Measurements from ENCODE around the gene SSR2. TPM values are rescaled to one million over a fixed set of nuclear protein-coding genes. Genes with fewer than 3 reads are reported as not detected.
A peak's percentile ranks its signal among the peaks of the same experiment; 100 is the strongest.

The SSR2 gene
- total and polyA plus RNA-seq, 2 experiments from 2014 or later = 136 to 291 TPM

- H3F3A ChIP-seq (replicated peaks; ENCODE audit: low read depth) = peaks cover 19% of the 10 kb centered on the region; the same call in 1 of the 2 replicates
- peaks cover 39% of the 10 kb centered on the region for H3K36me3 ChIP-seq (ENCODE audit: insufficient read depth)
- DNase-seq (ENCODE audit: low spot score) = no peak
- H2AFZ ChIP-seq = no peak overlapping the region
- Mint-ChIP-seq H3K4me3 (no peak overlapping the region), H3K9me3 (no peaks in the 10 kb centered on the region), H3K27ac (peak overlapping the region; percentile 80), H3K27me3 (ENCODE audit: insufficient read depth, low read depth, poor library complexity) (peaks cover 6% of the 10 kb centered on the region), H3K36me3 (ENCODE audit: low read depth) (peaks cover 86% of the 10 kb centered on the region), H3K4me1 (peaks cover 8% of the 10 kb centered on the region)
- no peak overlapping the region for H3K4me3 ChIP-seq
- ATAC-seq = peak; percentile 55
- peaks cover under 1% of the 10 kb centered on the region for H3K4me1 ChIP-seq (ENCODE audit: insufficient read depth)
- H3K9me2 ChIP-seq (ENCODE audit: insufficient read depth) = no peaks in the 10 kb centered on the region
- H3K4me2 ChIP-seq = no peak overlapping the region
- no peak overlapping the region for H3K27ac ChIP-seq (ENCODE audit: low read depth)
- H3K79me2 ChIP-seq (replicated peaks; ENCODE audit: insufficient read depth) = no peaks in the 10 kb centered on the region; the same call in 1 of the 2 replicates
- TF ChIP-seq CTCF (conservative IDR thresholded peaks at IDR 0.05; ENCODE audit: low read depth in 2 of 2) = peak in 1 of 2 experiments; percentile 40; a peak in 2 of 4 replicates
- no peak for TF ChIP-seq CREB1 (CRISPR knock-in tag; IDR thresholded peaks at IDR 0.05; ENCODE audit: low read depth)
- H3K27me3 ChIP-seq (ENCODE audit: insufficient read depth) = no peaks in the 10 kb centered on the region
- peaks cover under 1% of the 10 kb centered on the region; the same call in 1 of the 2 replicates for H4K20me1 ChIP-seq (replicated peaks; ENCODE audit: insufficient read depth)
These were observed 58.8 kb downstream of the SSR2 start for GRCh38 chr1:155961937-155962336.

- Histone ChIP-seq H3K4me3 (no peak overlapping the region), H3K27ac (ENCODE audit: low read depth) (no peak overlapping the region), H3K27me3 (ENCODE audit: insufficient read depth) (no peaks in the 10 kb centered on the region), H2AFZ (no peak overlapping the region), H4K20me1 (replicated peaks; ENCODE audit: insufficient read depth) (no peaks in the 10 kb centered on the region; the same call in 1 of the 2 replicates), H3K4me1 (ENCODE audit: insufficient read depth) (no peaks in the 10 kb centered on the region), H3K79me2 (replicated peaks; ENCODE audit: insufficient read depth) (no peaks in the 10 kb centered on the region; the same call in 1 of the 2 replicates), H3F3A (replicated peaks; ENCODE audit: low read depth) (peaks cover 19% of the 10 kb centered on the region), H3K36me3 (ENCODE audit: insufficient read depth) (peaks cover 55% of the 10 kb centered on the region), H3K9me2 (ENCODE audit: insufficient read depth) (no peaks in the 10 kb centered on the region), H3K4me2 (no peak overlapping the region)
- Mint-ChIP-seq H3K27ac (no peak overlapping the region), H3K4me1 (no peaks in the 10 kb centered on the region), H3K27me3 (ENCODE audit: insufficient read depth, low read depth, poor library complexity) (peaks cover 4% of the 10 kb centered on the region), H3K9me3 (no peaks in the 10 kb centered on the region), H3K4me3 (no peak overlapping the region), H3K36me3 (ENCODE audit: low read depth) (peaks cover 81% of the 10 kb centered on the region)
- ATAC-seq (no peak), DNase-seq (ENCODE audit: low spot score) (no peak)
- no peak for TF ChIP-seq ETS1 (IDR thresholded peaks at IDR 0.05)
- no peak for TF ChIP-seq EZH2 (IDR thresholded peaks at IDR 0.05; ENCODE audit: low read depth, unreplicated experiment)
- TF ChIP-seq REST (IDR thresholded peaks at IDR 0.05; ENCODE audit: unreplicated experiment) = no peak
- TF ChIP-seq ZNF114 (CRISPR knock-in tag; IDR thresholded peaks at IDR 0.05) = no peak
- no peak for TF ChIP-seq ZNF462 (CRISPR knock-in tag; IDR thresholded peaks at IDR 0.05)
- TF ChIP-seq NANOG (IDR thresholded peaks at IDR 0.05; ENCODE audit: borderline replicate concordance) = no peak
These were observed 60.5 kb downstream of the SSR2 start for GRCh38 chr1:155960081-155960745.
